Activated CD4-positive, CD25-positive, alpha-beta regulatory T cell (primary cell): ENCODE measurements around the gene STAMBP.
"Not testable (repeated sequence)": the region's sequence is repeated elsewhere in the genome, so short reads cannot be mapped to it uniquely, and the experiment has no call there.

Experiments used
- DNase-seq, 4 experiments: peaks; one replicate each; lab custom pipeline; 2025; lab: John Stamatoyannopoulos, UW

STAMBP gene

GRCh38 chr2:73887596-73888353 is 59.0 kb downstream of the STAMBP start:
- not testable (repeated sequence) for DNase-seq

- no peak for DNase-seq
Observed at GRCh38 chr2:73888388-73888787, 59.6 kb downstream of the STAMBP start.

- no peak for DNase-seq
Observed at GRCh38 chr2:73889206-73889605, 60.4 kb downstream of the STAMBP start.

- no peak for DNase-seq
Observed at GRCh38 chr2:73890301-73891092, 61.7 kb downstream of the STAMBP start.

GRCh38 chr2:73891276-73891901 is 62.6 kb downstream of the STAMBP start:
- DNase-seq: no peak

- DNase-seq: no peak
Observed at GRCh38 chr2:73892631-73893329, 64.0 kb downstream of the STAMBP start, which contains the start of gene ACTG2. TSS of gene ACTG2 (plus strand) at chr2:73893008. CDS start at chr2:73901312, 8,304 bp downstream.

GRCh38 chr2:73893764-73894474 is 65.2 kb downstream of the STAMBP start:
- no peak for DNase-seq

- DNase-seq: no peak
Observed at GRCh38 chr2:73894475-73894850, 65.7 kb downstream of the STAMBP start.

GRCh38 chr2:73894877-73895276 is 66.1 kb downstream of the STAMBP start:
- DNase-seq: no peak

GRCh38 chr2:73895473-73895872 is 66.7 kb downstream of the STAMBP start:
- no peak for DNase-seq

GRCh38 chr2:73896362-73897239 is 67.8 kb downstream of the STAMBP start:
- DNase-seq: no peak

GRCh38 chr2:73897240-73897583 is 68.5 kb downstream of the STAMBP start:
- no peak for DNase-seq

- DNase-seq: no peak
Observed at GRCh38 chr2:73897934-73898333, 69.2 kb downstream of the STAMBP start.

GRCh38 chr2:73899801-73900336 is 71.1 kb downstream of the STAMBP start:
- no peak for DNase-seq

- no peak for DNase-seq
Observed at GRCh38 chr2:73901143-73901542, 72.4 kb downstream of the STAMBP start.

GRCh38 chr2:73902284-73902683 is 73.5 kb downstream of the STAMBP start:
- DNase-seq: no peak

GRCh38 chr2:73903313-73903712 is 74.6 kb downstream of the STAMBP start:
- DNase-seq: no peak

GRCh38 chr2:73903949-73904613 is 75.3 kb downstream of the STAMBP start:
- not testable (repeated sequence) for DNase-seq

GRCh38 chr2:73904952-73905351 is 76.2 kb downstream of the STAMBP start:
- DNase-seq: no peak
